ACHN (cell line): ENCODE results near the gene STAG3.
"Not testable (repeated sequence)": the region's sequence is repeated elsewhere in the genome, so short reads cannot be mapped to it uniquely, and the experiment has no call there.

ENCODE experiments used
- DNase-seq: peaks from one replicate; pipeline ENCODE4 v3.0.0-alpha.2; 2015
- in situ Hi-C: cut with HindIII; loops from 2 replicates; pipeline ENCODE4 v1.10.0; 2017; ENCODE audit warnings: low sequenced_read_pairs, low pct_ligation_motif_present, low pct_unique_long_range_greater_than_20kb

Gene STAG3

GRCh38 chr7:100169147-100169850, 8.4 kb upstream of the STAG3 start:
- no peak for DNase-seq
- in situ Hi-C loops: no loop called here

GRCh38 chr7:100170101-100170897, 7.4 kb upstream of the STAG3 start:
- in situ Hi-C loops: no loop called here

GRCh38 chr7:100171087-100171681, 6.5 kb upstream of the STAG3 start:
- no peak for DNase-seq

More at GRCh38 chr7:100170101-100170897, 7.4 kb upstream of the STAG3 start:
- DNase-seq: no peak

GRCh38 chr7:100171840-100172239, 5.9 kb upstream of the STAG3 start:
- DNase-seq: no peak
- in situ Hi-C loops: no loop called here

More at GRCh38 chr7:100171087-100171681, 6.5 kb upstream of the STAG3 start:
- in situ Hi-C loops: no loop called here

- in situ Hi-C loops: no loop called here
- no peak for DNase-seq
These were observed 3.8 kb upstream of the STAG3 start for GRCh38 chr7:100173806-100174495.

- no peak for DNase-seq
- in situ Hi-C loops: no loop called here
These were observed 3.1 kb upstream of the STAG3 start for GRCh38 chr7:100174582-100174981.

- no peak for DNase-seq
These were observed 2.3 kb upstream of the STAG3 start for GRCh38 chr7:100175296-100175935.

GRCh38 chr7:100176096-100177044, 1.3 kb upstream of the STAG3 start:
- in situ Hi-C loops: no loop called here
- DNase-seq: no peak

More at GRCh38 chr7:100175296-100175935, 2.3 kb upstream of the STAG3 start:
- in situ Hi-C loops: no loop called here

GRCh38 chr7:100180084-100180483, 2.4 kb downstream of the STAG3 start:
- DNase-seq, in situ Hi-C loops: not testable (repeated sequence)

- in situ Hi-C loops, DNase-seq: not testable (repeated sequence)
These were observed 4.9 kb downstream of the STAG3 start for GRCh38 chr7:100182616-100183015.

- in situ Hi-C loops, DNase-seq: not testable (repeated sequence)
These were observed 5.4 kb downstream of the STAG3 start for GRCh38 chr7:100183090-100183489.

GRCh38 chr7:100185726-100186125, 8.0 kb downstream of the STAG3 start:
- DNase-seq: no peak
- in situ Hi-C loops: no loop called here

- in situ Hi-C loops: no loop called here
- DNase-seq: no peak
These were observed 11.3 kb downstream of the STAG3 start for GRCh38 chr7:100189061-100189460.

GRCh38 chr7:100190048-100190711, 12.5 kb downstream of the STAG3 start:
- peak; percentile 68 for DNase-seq
- in situ Hi-C loops: no loop called here

GRCh38 chr7:100191775-100192174, 14.1 kb downstream of the STAG3 start:
- no peak for DNase-seq
- in situ Hi-C loops: no loop called here

GRCh38 chr7:100192281-100192862, 14.7 kb downstream of the STAG3 start:
- in situ Hi-C loops, DNase-seq: not testable (repeated sequence)

GRCh38 chr7:100192969-100193368, 15.3 kb downstream of the STAG3 start:
- DNase-seq: no peak
- in situ Hi-C loops: no loop called here
